Tibial artery (tissue), 4 donors: ENCODE results near the gene PSTK.

Experiments
- DNase-seq, 2 donors: peaks; one replicate each; pipeline ENCODE4 v3.0.0-alpha.2; 2019
- H3K27ac ChIP-seq, 2 donors: fragments of 200-600 bp; sonication (generic) in 1 of 2; 1 replicate in 1 of 2; 2 replicates in 1 of 2; pipeline ENCODE4 v1.5.1; 2018 to 2019; ENCODE audit warnings: mild to moderate bottlenecking in 1 of 2
- H3K27me3 ChIP-seq, 2 donors: fragments of 200-600 bp; sonication (generic) in 1 of 2; one replicate each; pipeline versions ENCODE4 v1.5.1 to v1.6.0; 2016 to 2019
- H3K36me3 ChIP-seq, 3 donors: fragments of 200-600 bp; sonication (generic) in 2 of 3; one replicate each; pipeline ENCODE4 v1.5.1; 2016 to 2019; ENCODE audit warnings: mild to moderate bottlenecking in 2 of 3
- H3K4me1 ChIP-seq, 4 donors: fragments of 200-600 bp; sonication (generic) in 2 of 4; 1 replicate in 3 of 4; 2 replicates in 1 of 4; pipeline ENCODE4 v1.5.1; 2016 to 2019
- H3K4me3 ChIP-seq, 2 donors: fragments of 200-600 bp; sonication (generic) in 1 of 2; 1 replicate in 1 of 2; 2 replicates in 1 of 2; pipeline ENCODE4 v1.5.1; 2018 to 2019; ENCODE audit warnings: mild to moderate bottlenecking in 2 of 2
- H3K9me3 ChIP-seq, 3 donors: fragments of 200-600 bp; sonication (generic) in 1 of 3; one replicate each; pipeline ENCODE4 v1.5.1; 2016 to 2019
- CTCF ChIP-seq, 2 experiments: fragments of 200-600 bp in 1 of 2; fragments of 450-650 bp in 1 of 2; IDR thresholded peaks; one replicate each; pipeline ENCODE4 v1.5.1; 2017 to 2019; ENCODE audit warnings: antibody characterized with exemption in 2 of 2, mild to moderate bottlenecking in 1 of 2, moderate library complexity in 1 of 2
- intact Hi-C: fragments of 100-400 bp; cut with DNase I; formaldehyde crosslinking; loops from one replicate; pipeline ENCODE4 v1.15.0; 2023; ENCODE audit warnings: low total_unique reads

PSTK gene

GRCh38 chr10:122966879-122967278 is 13.3 kb upstream of the PSTK start:
- Histone ChIP-seq H3K27ac (no peak overlapping the region), H3K4me1 (no peaks in the 10 kb centered on the region), H3K4me3 (no peak overlapping the region), H3K9me3 (peaks cover 0 to 29% (median 22%) of the 10 kb centered on the region in 3 donors), H3K27me3 (no peaks in the 10 kb centered on the region), H3K36me3 (peaks cover 0 to 10% (median 6%) of the 10 kb centered on the region in 3 donors)
- no peak for DNase-seq
- intact Hi-C loops: no loop called here
- no peak for TF ChIP-seq CTCF (IDR thresholded peaks at IDR 0.05)

DNA sequence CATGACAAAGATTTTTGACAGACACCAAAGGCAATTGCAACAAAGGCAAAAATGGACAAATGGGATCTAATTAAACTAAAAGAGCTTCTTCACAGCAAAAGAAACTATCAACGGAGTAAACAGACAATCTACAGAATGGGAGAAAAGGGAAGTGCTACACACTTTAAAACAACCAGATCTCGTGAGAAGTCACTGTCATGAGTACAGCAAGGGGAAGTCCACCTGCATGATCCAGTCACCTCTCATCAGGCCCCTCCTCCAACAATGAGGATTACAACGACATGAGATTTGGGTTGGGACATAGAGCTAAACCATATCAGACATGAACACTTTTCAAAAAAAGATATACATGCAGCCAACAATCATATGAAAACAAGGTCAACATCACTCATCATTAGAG is 11.5 kb upstream of the PSTK start:
- no peak for DNase-seq
- intact Hi-C loops: no loop called here
- Histone ChIP-seq H3K9me3 (peaks cover 0 to 29% (median 22%) of the 10 kb centered on the region in 3 donors), H3K4me3 (no peak overlapping the region), H3K4me1 (no peaks in the 10 kb centered on the region), H3K36me3 (peaks cover 0 to 10% (median 6%) of the 10 kb centered on the region in 3 donors), H3K27me3 (no peaks in the 10 kb centered on the region), H3K27ac (no peak overlapping the region)
- TF ChIP-seq CTCF (IDR thresholded peaks at IDR 0.05): no peak

GRCh38 chr10:122974023-122974422 is 6.2 kb upstream of the PSTK start:
- H3K9me3 ChIP-seq: peaks cover 0 to 2% (median 0%) of the 10 kb centered on the region in 3 donors
- DNase-seq: no peak
- no peak for TF ChIP-seq CTCF (IDR thresholded peaks at IDR 0.05)
- H3K27me3 ChIP-seq: no peaks in the 10 kb centered on the region
- no peaks in the 10 kb centered on the region for H3K4me1 ChIP-seq
- intact Hi-C loops: no loop called here
- no peaks in the 10 kb centered on the region for H3K36me3 ChIP-seq
- H3K4me3 ChIP-seq: no peak overlapping the region
- no peak overlapping the region for H3K27ac ChIP-seq

- no peak for TF ChIP-seq CTCF (IDR thresholded peaks at IDR 0.05)
- H3K9me3 ChIP-seq: no peaks in the 10 kb centered on the region
- no peak for DNase-seq
Measured at GRCh38 chr10:122974543-122975064, 5.6 kb upstream of the PSTK start.

GRCh38 chr10:122981066-122981464 is 864 bp downstream of the PSTK start:
- intact Hi-C loops: no loop called here
- H3K27ac ChIP-seq: peak overlapping the region; percentile 81 to 90

More at GRCh38 chr10:122974543-122975064, 5.6 kb upstream of the PSTK start:
- intact Hi-C loops: no loop called here
- Histone ChIP-seq H3K27ac (no peak overlapping the region), H3K4me3 (no peak overlapping the region), H3K27me3 (no peaks in the 10 kb centered on the region), H3K36me3 (no peaks in the 10 kb centered on the region), H3K4me1 (peaks cover 0 to 3% (median 1%) of the 10 kb centered on the region in 4 donors)

More at GRCh38 chr10:122981066-122981464, 864 bp downstream of the PSTK start:
- Histone ChIP-seq H3K27me3 (no peaks in the 10 kb centered on the region), H3K9me3 (no peaks in the 10 kb centered on the region), H3K4me3 (peak overlapping the region; percentile 64 to 88), H3K36me3 (peaks cover 0 to 7% (median 0%) of the 10 kb centered on the region in 3 donors), H3K4me1 (peaks cover 0 to 13% (median 6%) of the 10 kb centered on the region in 4 donors)
- peak; percentile 32 to 45 for TF ChIP-seq CTCF (IDR thresholded peaks at IDR 0.05)
- no peak for DNase-seq
